HEK293 (cell line): ENCODE results near the gene PLS1.
A peak's percentile ranks its signal among the peaks of the same experiment; 100 is the strongest.

Source experiments
- CTCF ChIA-PET: fragments of 350-600 bp; formaldehyde crosslinking; extraction: SDS; loops from one replicate; lab custom pipeline; 2021; ENCODE audit warnings: antibody characterized with exemption; lab: Yijun Ruan, JAX
- POLR2A ChIA-PET: fragments of 300-600 bp; formaldehyde crosslinking; extraction: SDS; loops from one replicate; lab custom pipeline; 2020; ENCODE audit warnings: antibody characterized with exemption, inconsistent platforms; lab: Yijun Ruan, JAX
- H3K27ac ChIP-seq: fragments of 200-500 bp; sonication (Bioruptor generic); 2 replicates; pipeline ENCODE4 v1.5.1; 2014; ENCODE audit warnings: low read depth, low read length, control low read depth, inconsistent platforms; ENCODE audit errors: extremely low read depth
- H3K36me3 ChIP-seq, 2 experiments: fragments of 200-500 bp in 1 of 2; sonication (Bioruptor generic) in 1 of 2; 1 replicate in 1 of 2; 2 replicates in 1 of 2; pipeline ENCODE4 v1.5.1; 2014 to 2017; ENCODE audit warnings: inconsistent platforms in 2 of 2, low read length in 2 of 2; ENCODE audit not compliant: control insufficient read depth in 2 of 2, insufficient read depth in 1 of 2
- H3K4me1 ChIP-seq: fragments of 200-500 bp; sonication (Bioruptor generic); 2 replicates; pipeline ENCODE4 v1.5.1; 2014; ENCODE audit warnings: mild to moderate bottlenecking, low read length, inconsistent platforms; ENCODE audit not compliant: control insufficient read depth, insufficient read depth
- H3K4me3 ChIP-seq: 2 replicates; pipeline ENCODE4 v1.5.1; 2011; ENCODE audit warnings: low read depth, mild to moderate bottlenecking, control low read depth, low read length, moderate library complexity
- H3K9me3 ChIP-seq: fragments of 200-500 bp; sonication (Bioruptor generic); 2 replicates; pipeline ENCODE4 v1.5.1; 2014; ENCODE audit warnings: low read depth, low read length, inconsistent platforms; ENCODE audit not compliant: control insufficient read depth, insufficient read depth
- CTCF ChIP-seq: fragments of 450-650 bp; formaldehyde crosslinking; IDR thresholded peaks from 2 replicates; pipeline ENCODE4 v1.5.1; 2016; ENCODE audit warnings: missing biosample characterization, missing genetic modification characterization
- FEZF1 ChIP-seq: fragments of 450-650 bp; formaldehyde crosslinking; IDR thresholded peaks from 2 replicates; pipeline ENCODE4 v1.5.1; 2016; ENCODE audit warnings: missing biosample characterization, missing genetic modification characterization
- GLIS1 ChIP-seq: fragments of 450-650 bp; formaldehyde crosslinking; IDR thresholded peaks from 2 replicates; pipeline ENCODE4 v1.5.1; 2016; ENCODE audit warnings: missing biosample characterization, missing genetic modification characterization
- IKZF3 ChIP-seq: fragments of 450-650 bp; IDR thresholded peaks from 2 replicates; pipeline ENCODE4 v1.5.0; 2018; ENCODE audit warnings: missing biosample characterization, mild to moderate bottlenecking, missing genetic modification characterization, moderate library complexity
- KLF10 ChIP-seq: fragments of 450-650 bp; IDR thresholded peaks from 2 replicates; pipeline ENCODE4 v1.5.1; 2018; ENCODE audit warnings: missing biosample characterization, mild to moderate bottlenecking, missing genetic modification characterization
- KLF8 ChIP-seq: fragments of 450-650 bp; formaldehyde crosslinking; IDR thresholded peaks from 2 replicates; pipeline ENCODE4 v1.5.1; 2016; ENCODE audit warnings: missing biosample characterization, missing genetic modification characterization
- SALL2 ChIP-seq: fragments of 450-650 bp; formaldehyde crosslinking; IDR thresholded peaks from 2 replicates; pipeline ENCODE4 v1.5.0; 2017; ENCODE audit warnings: missing biosample characterization, mild to moderate bottlenecking, missing genetic modification characterization, borderline replicate concordance
- SCRT1 ChIP-seq: fragments of 450-650 bp; formaldehyde crosslinking; IDR thresholded peaks from 2 replicates; pipeline ENCODE4 v1.5.1; 2016; ENCODE audit warnings: missing biosample characterization, missing genetic modification characterization, borderline replicate concordance
- ZBTB1 ChIP-seq: fragments of 450-650 bp; formaldehyde crosslinking; IDR thresholded peaks from 2 replicates; pipeline ENCODE4 v1.5.1; 2016; ENCODE audit warnings: missing biosample characterization, missing genetic modification characterization
- ZBTB11 ChIP-seq: fragments of 450-650 bp; formaldehyde crosslinking; conservative IDR thresholded peaks from 2 replicates; pipeline ENCODE4 v1.5.1; 2016; ENCODE audit warnings: low read depth, missing biosample characterization, missing genetic modification characterization
- ZFP41 ChIP-seq: fragments of 450-650 bp; formaldehyde crosslinking; IDR thresholded peaks from 2 replicates; pipeline ENCODE4 v1.5.1; 2016; ENCODE audit warnings: missing biosample characterization, missing genetic modification characterization, borderline replicate concordance
- ZIC2 ChIP-seq: fragments of 450-650 bp; formaldehyde crosslinking; IDR thresholded peaks from 2 replicates; pipeline ENCODE4 v1.5.1; 2016; ENCODE audit warnings: missing biosample characterization, missing genetic modification characterization
- ZNF114 ChIP-seq: fragments of 450-650 bp; formaldehyde crosslinking; IDR thresholded peaks from 2 replicates; pipeline ENCODE4 v1.5.0; 2017; ENCODE audit warnings: missing biosample characterization, missing genetic modification characterization
- ZNF138 ChIP-seq: fragments of 450-650 bp; formaldehyde crosslinking; IDR thresholded peaks from 2 replicates; pipeline ENCODE4 v1.5.1; 2016; ENCODE audit warnings: missing biosample characterization, missing genetic modification characterization, borderline replicate concordance
- ZNF140 ChIP-seq: fragments of 450-650 bp; formaldehyde crosslinking; IDR thresholded peaks from 2 replicates; pipeline ENCODE4 v1.5.1; 2016; ENCODE audit warnings: missing biosample characterization, missing genetic modification characterization
- ZNF157 ChIP-seq: fragments of 450-650 bp; formaldehyde crosslinking; IDR thresholded peaks from 2 replicates; pipeline ENCODE4 v1.5.1; 2016; ENCODE audit warnings: missing biosample characterization, missing genetic modification characterization
- ZNF169 ChIP-seq: fragments of 450-650 bp; formaldehyde crosslinking; IDR thresholded peaks from 2 replicates; pipeline ENCODE4 v1.5.1; 2016; ENCODE audit warnings: missing biosample characterization, missing genetic modification characterization
- ZNF221 ChIP-seq: fragments of 450-650 bp; formaldehyde crosslinking; IDR thresholded peaks from 2 replicates; pipeline ENCODE4 v1.5.1; 2017; ENCODE audit warnings: missing biosample characterization, missing genetic modification characterization, borderline replicate concordance
- ZNF404 ChIP-seq: fragments of 450-650 bp; formaldehyde crosslinking; IDR thresholded peaks from 2 replicates; pipeline ENCODE4 v1.5.1; 2017; ENCODE audit warnings: missing biosample characterization, missing genetic modification characterization
- ZNF449 ChIP-seq: fragments of 450-650 bp; formaldehyde crosslinking; IDR thresholded peaks from 2 replicates; pipeline ENCODE4 v1.5.1; 2017; ENCODE audit warnings: missing biosample characterization, mild to moderate bottlenecking, missing genetic modification characterization, moderate library complexity
- ZNF48 ChIP-seq: fragments of 450-650 bp; formaldehyde crosslinking; IDR thresholded peaks from 2 replicates; pipeline ENCODE4 v1.5.1; 2016; ENCODE audit warnings: missing biosample characterization, missing genetic modification characterization
- ZNF560 ChIP-seq: fragments of 450-650 bp; formaldehyde crosslinking; IDR thresholded peaks from 2 replicates; pipeline ENCODE4 v1.5.1; 2017; ENCODE audit warnings: missing biosample characterization, missing genetic modification characterization, borderline replicate concordance
- ZNF701 ChIP-seq: fragments of 450-650 bp; formaldehyde crosslinking; IDR thresholded peaks from 2 replicates; pipeline ENCODE4 v1.5.1; 2016; ENCODE audit warnings: missing biosample characterization, missing genetic modification characterization
- ZNF76 ChIP-seq: fragments of 450-650 bp; formaldehyde crosslinking; IDR thresholded peaks from 2 replicates; pipeline ENCODE4; 2016; ENCODE audit warnings: low read depth, missing biosample characterization, missing genetic modification characterization, borderline replicate concordance
- ZNF791 ChIP-seq: fragments of 450-650 bp; formaldehyde crosslinking; IDR thresholded peaks from 2 replicates; pipeline ENCODE4 v1.5.1; 2016; ENCODE audit warnings: missing biosample characterization, missing genetic modification characterization
- ZNF830 ChIP-seq: fragments of 450-650 bp; IDR thresholded peaks from 2 replicates; pipeline ENCODE4 v1.5.0; 2018; ENCODE audit warnings: missing biosample characterization, missing genetic modification characterization, low read depth, mild to moderate bottlenecking, moderate library complexity
- ZSCAN16 ChIP-seq: fragments of 450-650 bp; formaldehyde crosslinking; IDR thresholded peaks from 2 replicates; pipeline ENCODE4 v1.5.1; 2016; ENCODE audit warnings: missing biosample characterization, missing genetic modification characterization
- ZSCAN23 ChIP-seq: fragments of 450-650 bp; formaldehyde crosslinking; IDR thresholded peaks from 2 replicates; pipeline ENCODE4 v1.5.1; 2016; ENCODE audit warnings: missing biosample characterization, missing genetic modification characterization

Gene PLS1

GRCh38 chr3:142633073-142633472 is 36.9 kb downstream of the PLS1 start (continued):
- TF ChIP-seq KLF8 (tag by site-specific recombination) (peak; percentile 31; the same call in 1 of the 2 replicates), ZNF140 (tag by site-specific recombination) (no peak), GLIS1 (tag by site-specific recombination) (no peak), ZNF138 (no peak), ZBTB11 (tag by site-specific recombination) (no peak), ZSCAN23 (tag by site-specific recombination) (no peak), ZNF449 (tag by site-specific recombination) (no peak), ZNF404 (tag by site-specific recombination) (no peak), ZNF157 (tag by site-specific recombination) (no peak), SCRT1 (tag by site-specific recombination) (no peak), ZNF830 (no peak)

- Histone ChIP-seq H3K4me1 (no peaks in the 10 kb centered on the region), H3K9me3 (no peaks in the 10 kb centered on the region), H3K4me3 (no peak overlapping the region), H3K36me3 (no peaks in the 10 kb centered on the region), H3K27ac (no peak overlapping the region)
- no peak for TF ChIP-seq FEZF1 (tag by site-specific recombination)
- no peak for TF ChIP-seq SALL2 (tag by site-specific recombination)
- no peak for TF ChIP-seq ZNF48 (tag by site-specific recombination)
- no peak for TF ChIP-seq IKZF3
- no peak for TF ChIP-seq ZNF701 (tag by site-specific recombination)
- no peak for TF ChIP-seq ZIC2 (tag by site-specific recombination)
- TF ChIP-seq CTCF (tag by site-specific recombination) = no peak
- ChIA-PET POLR2A (no interaction called here), CTCF (no interaction called here)
Observed at GRCh38 chr3:142636050-142636449, 39.9 kb downstream of the PLS1 start.

- no peaks in the 10 kb centered on the region for H3K36me3 ChIP-seq
- POLR2A ChIA-PET = no interaction called here
- no peak overlapping the region for H3K4me3 ChIP-seq
- no peaks in the 10 kb centered on the region for H3K9me3 ChIP-seq
- no peak overlapping the region for H3K27ac ChIP-seq
- CTCF ChIA-PET = no interaction called here
- H3K4me1 ChIP-seq = no peaks in the 10 kb centered on the region
- TF ChIP-seq ZNF560 (no peak), ZFP41 (tag by site-specific recombination) (no peak), ZBTB1 (tag by site-specific recombination) (no peak), ZNF114 (tag by site-specific recombination) (no peak), ZSCAN16 (tag by site-specific recombination) (no peak), ZNF169 (tag by site-specific recombination) (no peak), ZNF791 (no peak), ZNF221 (tag by site-specific recombination) (no peak), ZNF76 (no peak), KLF10 (no peak)
Observed at GRCh38 chr3:142636664-142637063, 40.5 kb downstream of the PLS1 start.
